AG08396 (cell line): ENCODE data around the gene NEURL1B.
A peak's percentile ranks its signal among the peaks of the same experiment; 100 is the strongest.

Experiments
- DNase-seq: peaks from one replicate; pipeline ENCODE4 v3.0.0; 2012; ENCODE audit warnings: low spot score, mixed read lengths

The NEURL1B gene

DNA sequence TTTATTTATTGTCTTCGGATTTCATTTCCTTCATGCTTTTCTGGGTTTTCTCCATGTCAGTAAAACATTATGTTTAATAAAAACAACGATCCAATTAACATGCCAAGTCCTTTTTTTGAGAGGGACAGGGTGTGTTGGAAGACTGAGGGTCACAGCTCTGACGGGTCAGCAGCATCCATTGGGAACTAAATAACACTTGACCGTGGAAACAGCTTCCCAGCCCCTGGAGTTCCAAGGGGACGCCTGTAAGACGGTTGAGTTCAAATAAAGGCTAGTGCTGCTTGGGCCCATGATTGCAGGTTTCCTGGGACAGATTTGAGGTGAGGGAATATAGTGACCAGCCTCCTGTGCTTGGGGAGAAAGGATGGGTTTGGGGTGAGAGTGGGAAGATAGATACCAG lies 30.4 kb upstream of the NEURL1B start:
- DNase-seq, result no peak

DNA sequence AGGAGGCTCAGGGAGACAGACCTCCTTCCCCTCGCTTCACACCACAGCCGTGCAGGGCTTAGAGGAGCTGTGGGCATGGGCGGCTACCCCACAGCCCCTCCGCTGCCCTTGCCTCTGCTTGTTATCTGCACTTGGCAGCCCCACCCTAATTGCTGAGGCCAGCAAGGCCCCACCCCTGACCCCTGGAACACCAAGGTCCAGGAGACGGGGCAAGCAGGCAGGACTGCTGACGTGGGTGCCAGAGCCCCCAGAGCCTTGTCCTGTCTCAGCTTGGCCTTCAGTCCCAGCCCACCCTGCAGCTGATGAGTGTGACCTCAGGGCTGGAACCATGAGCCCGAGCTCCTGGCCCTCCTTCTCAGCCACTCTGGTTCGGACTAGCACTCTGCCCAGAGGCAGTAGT lies 29.1 kb upstream of the NEURL1B start:
- no peak for DNase-seq

DNA sequence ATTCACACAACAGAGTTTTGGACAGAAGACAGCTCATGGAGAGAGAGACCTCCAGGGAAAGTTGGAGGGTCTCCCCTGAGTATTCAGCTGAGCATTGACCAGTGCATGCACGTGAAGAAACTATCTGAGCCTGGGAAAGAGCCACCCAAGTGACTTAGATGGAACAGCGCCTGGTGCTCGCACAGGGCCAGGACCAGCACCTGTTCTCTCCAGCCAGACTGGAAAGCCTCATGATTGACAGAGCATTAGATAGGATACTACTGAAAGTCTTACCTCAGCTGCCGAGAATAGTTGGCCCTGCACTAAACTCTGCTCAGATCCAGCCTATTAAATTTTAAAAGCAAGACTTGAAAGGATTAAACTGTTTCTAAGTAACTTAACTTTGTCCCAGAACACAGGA lies 28.3 kb upstream of the NEURL1B start:
- DNase-seq, result no peak

DNA sequence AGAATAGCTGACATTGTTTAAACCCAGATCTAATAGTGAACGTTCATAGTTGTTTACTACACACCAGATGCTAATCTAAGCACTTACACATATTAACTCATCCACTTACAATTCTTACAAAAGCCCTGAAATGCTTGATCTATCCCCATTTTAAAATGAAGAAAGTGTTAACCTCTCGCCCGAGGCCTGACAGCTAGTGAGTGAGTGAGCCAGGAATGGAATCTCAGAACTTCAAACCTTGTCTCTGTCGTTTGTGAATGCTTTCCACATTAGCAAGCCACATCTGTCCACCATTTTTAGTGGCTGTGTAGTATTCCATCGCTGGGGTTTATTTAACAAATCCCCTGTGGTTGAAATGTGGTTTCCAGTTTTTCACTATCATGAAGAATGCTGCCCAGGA lies 24.9 kb upstream of the NEURL1B start:
- no peak for DNase-seq

DNA sequence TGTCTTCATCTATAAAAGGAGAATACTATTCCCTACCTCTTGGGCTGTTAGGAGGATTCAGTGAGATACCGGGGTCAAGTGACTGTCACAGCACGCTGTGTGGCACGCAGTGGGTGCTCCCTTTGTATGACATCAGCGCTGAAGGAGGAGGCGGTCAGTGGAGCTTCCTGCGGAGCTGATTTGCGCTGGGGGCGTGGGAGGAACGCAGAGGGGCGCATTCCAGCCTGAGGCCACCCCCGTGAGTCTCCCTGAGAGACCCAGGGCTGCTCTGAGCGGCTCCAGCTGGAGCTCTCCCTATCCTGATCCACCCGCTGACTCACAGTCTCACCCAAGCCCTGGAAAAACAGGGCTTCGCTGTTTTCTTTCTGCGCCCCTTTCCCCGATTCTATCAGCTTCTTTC lies 24.3 kb upstream of the NEURL1B start:
- peak; percentile 37 for DNase-seq

DNA sequence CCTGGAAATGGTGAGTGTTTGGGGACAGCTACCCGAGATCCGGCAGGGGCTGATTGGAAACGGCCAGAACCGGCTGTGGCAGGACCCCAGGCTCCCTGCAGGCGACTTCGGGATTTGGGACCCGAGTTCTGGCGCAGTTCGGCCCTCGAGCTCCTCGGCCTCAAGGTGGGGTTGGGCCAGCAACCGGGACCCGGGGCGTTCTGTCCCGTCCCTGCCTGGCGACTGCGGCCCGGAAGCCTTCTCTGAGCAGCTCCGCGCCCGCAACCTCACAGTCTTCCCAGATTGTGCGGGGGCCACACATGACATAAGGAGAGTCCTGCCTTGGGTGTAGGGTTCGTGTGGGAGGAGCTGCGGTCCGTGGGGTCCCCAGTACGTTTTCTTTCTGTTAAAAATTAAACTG lies 23.2 kb upstream of the NEURL1B start:
- DNase-seq, result no peak

DNA sequence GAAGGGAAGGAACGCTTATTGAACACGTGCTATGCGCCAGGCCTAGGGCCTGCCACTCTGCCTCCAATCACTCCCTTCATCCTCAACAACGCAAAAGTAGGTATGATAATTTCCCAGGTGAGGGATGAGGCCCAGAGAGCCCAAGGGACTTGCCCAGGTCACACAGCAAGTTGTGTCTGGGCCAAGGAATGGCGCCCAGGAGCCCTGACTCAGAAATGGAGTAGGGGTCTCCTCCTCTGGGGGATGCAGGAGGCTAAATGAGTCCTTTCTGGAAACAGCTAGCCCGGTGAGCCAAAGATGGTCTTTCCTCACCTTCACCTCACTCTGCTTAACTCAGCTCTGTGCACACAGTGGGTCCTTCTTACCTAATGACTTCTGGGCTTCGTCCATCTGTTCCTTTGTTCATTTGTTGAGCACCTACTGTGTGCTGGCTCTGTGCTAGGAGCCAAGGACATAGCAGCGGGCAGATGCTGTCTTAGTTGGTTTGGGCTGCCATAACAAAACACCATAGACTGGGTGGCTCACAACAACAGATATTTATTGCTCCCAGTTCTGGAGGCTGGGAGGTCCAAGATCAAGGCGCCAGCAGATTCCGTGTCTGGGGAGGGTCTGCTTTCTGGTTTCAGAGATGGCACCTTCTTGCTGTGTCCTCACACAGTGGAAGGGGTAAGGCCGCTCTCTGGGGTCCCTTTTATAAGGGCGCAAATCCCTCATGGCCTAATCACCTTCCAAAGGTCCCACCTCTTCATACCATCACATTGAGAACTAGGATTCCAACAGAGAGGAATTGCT lies 22.3 kb upstream of the NEURL1B start:
- DNase-seq, result no peak

DNA sequence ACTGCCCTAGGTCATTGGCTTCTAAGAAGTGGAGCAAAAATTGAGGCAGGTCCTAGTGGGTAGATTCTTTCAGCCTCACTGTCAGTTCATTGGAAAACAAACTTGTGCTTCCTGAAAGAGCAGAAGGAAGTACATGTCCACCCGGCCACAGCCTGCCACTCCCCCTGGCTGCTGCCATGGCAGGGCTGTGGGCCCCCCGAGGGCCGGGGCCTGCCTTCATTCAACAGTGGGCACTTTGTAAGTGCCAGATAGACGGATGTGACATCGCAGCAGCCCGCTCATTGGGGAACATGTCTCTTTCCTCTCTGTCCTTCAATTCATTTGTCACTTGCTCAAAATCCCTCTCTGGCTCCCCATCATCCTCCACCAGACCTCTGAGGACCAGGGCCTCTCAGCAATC lies 20.6 kb upstream of the NEURL1B start:
- DNase-seq, result no peak

DNA sequence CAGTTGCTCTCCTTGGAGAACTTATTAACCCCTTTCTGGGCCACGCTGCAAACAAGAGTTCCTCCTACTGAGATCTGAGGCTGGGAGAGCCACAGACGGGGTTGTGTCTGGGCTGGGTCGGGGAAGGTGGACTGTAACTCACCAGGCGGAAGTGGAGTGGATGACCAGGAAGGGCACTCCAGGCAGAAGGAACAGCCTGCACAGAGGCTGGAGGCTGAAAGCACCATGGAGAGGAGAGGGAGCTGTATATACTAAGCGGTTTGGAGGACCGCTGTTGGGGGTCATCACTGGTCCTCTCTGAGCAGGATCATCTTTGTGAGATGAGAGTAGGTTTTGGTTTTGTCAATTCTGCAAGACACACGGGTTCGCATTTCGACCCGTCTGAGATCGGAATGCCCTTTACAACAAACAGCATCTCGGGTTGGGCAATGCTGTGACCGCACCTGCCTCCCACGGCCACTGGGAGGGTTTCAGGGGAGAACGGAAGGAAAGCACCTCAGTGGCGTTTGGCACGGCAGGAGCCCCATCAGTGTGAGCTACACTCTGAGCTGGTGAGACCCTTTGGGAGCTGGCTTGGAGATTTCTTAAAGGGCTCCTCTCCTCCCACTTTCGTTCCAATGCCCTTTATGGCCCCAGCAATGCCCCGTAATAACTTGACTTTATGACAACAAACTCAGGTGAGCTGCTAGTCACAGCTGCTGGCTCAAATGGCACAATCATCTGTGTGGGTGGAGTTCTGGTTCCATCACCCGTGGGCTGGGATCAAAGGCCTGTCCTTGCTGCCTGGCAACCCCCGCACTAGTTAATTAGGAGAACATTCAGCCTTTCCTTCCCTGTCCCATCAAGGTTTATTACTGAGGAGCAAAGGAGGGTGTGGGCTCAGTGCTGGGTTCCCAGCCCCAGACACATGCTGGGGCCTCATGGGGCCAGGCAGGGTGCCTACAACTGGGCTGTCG lies 18.7 kb upstream of the NEURL1B start:
- no peak for DNase-seq

DNA sequence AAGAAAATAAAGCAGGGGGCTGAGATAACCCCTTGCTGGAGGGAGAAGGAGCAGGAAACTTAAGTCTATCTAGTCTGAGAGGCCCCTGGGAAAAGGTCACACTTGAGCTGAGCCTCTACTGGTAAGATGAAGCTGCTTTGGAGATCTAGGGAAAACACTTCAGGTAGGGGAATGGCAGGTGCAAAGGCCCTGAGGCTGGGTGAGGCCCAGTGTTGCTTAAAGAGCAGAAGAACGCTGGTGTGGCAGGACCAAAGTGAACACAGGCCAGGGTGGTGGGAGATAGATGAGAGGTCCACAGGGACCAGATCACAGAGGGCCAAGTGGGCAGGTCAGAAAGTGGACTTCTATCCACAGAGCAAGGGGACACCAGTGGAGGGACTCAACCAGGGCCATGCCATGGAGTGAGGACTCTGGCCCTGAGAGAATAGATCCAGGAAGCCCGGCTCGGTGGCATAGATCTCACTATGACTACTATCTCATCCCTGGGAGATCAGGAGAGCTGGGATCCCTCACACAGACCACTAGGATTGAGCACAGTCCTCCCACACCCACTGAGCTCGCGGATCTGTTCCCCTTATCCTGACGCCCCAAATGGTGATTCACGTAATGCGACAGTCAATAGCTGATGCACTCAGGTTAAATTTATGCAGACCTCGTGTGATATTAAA lies 17.6 kb upstream of the NEURL1B start:
- DNase-seq, result no peak

DNA sequence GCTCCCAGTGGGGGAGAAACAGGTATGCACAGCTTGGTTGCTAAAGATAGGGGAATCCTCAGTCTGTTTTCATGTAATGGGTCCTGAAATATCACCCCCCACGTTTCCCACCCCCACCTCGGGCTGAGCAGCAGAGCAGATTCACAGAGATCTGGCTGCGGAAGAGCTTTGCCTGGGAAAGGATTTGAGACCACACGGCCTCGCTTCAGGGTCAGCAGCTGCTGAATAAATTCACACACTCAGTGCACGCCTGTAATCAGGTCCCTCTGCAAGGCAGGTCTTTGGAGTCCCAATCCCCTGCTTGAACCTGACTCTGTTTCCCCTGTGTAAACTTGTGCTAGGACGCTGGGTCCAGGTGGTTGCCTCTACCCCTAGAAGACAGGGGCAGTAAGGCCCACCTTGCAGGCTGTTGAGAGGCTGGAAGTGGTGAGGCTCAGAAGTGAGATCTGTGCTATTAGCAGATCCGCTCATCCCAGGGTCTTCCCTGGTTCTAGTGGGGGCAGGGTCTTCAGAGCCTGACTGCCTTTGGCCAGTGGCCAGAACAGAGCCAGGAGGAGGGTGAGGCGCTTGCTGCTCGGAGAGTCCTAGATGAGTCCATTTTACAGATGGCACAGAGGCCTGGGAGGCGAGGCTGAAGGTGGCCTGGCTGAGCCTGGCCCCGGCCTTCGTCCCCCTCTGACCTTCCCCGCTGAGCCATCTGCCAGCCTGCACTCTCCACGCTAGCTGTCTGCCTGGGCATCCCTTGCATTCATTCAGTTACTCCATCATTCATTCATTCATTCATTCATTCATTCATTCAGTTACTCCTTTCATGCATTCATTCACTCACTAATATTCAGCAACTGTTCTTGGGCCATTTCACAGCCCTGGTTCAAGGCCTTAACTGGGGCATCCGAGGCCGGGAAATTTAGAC lies 16.7 kb upstream of the NEURL1B start:
- no peak for DNase-seq

DNA sequence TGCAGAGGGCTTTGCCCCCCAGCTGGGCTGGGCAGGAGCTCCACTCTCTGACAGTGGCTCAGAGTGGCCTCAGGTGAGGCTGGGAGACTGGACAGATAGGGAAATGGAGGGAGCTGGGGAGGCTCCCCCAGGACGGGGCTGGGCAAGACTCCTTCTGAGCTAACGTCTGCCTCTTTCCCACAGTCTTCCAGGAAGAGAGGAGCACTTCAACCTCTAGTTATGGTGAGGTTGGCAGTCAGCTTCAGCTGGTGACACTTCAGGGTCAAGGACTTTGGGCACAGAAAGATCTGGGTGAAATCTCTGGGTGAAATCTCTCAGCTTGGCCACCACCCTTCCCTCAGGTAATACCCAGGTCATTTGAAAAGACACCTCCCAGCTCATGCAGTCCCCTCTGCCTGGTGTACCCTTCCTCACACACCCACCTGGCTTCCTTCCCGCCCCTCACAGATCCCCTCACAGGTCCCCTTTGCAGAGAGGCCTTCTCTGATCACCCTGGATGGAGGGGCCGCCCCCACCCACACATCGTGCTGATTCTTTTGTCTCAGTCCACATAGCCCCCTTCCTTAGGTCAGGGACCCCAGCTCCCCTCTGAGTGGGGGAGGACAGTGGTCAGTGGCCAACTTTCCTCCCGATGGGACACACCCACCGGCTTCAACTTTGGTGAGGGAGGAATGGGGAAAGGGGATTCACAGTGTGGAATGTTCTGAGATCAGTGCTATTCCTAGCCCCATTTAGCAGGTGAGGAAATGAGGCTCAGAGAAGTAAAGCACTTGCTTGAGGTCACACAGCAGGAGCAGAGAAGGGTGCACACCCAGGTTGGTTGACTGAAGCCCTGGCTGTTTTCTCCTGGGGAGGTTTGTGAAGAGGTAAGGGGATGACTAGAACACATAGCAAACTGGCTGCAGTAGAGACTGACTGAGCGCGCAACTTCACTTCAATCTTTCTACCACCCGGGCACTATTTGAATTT lies 15.8 kb upstream of the NEURL1B start:
- DNase-seq, result no peak

DNA sequence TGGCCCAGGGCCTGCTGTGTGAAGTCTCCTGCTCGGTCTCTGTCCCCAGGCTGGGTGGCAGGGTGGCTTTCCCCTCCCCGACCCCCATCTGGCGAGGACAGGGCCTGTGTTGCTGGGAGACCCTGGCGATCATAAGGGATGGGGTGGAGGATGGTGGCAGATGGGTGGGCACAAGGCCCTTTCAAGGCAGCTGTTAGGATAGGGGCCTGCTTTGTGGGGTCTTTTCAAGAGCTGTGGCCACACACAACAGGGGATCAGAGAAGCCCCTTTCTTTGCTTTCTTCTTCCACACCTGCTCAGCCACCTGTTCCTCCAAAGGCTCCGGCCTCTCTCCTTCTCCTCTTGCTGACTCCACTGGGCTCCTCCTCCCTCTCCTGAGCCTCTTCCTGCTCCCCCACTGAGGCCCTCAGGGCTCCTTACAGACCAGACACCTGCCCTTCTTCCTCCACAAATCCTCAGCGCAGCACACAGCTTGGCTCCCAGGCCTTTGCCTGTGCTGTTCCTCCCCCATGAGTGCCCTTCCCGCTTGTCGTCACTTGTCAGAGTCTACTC lies 15.0 kb upstream of the NEURL1B start:
- no peak for DNase-seq

DNA sequence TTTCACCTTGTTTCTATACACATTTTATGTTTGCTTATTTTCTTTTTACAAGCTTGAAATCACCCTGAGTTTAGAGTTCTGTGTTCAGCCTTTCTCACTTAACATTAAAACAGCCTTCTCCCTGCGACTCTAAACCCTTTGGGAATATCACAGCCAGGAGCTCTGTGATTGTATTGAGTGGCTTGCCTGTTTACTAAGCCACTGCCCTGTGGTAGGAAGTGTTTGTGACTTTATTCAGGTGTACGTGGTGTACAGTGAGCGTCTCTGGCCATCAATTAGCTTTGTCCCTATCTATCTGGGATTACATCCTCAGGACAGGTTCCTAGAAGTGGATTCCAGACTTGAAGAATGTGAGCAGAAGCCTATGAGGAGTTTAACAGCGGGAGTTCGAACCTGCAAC lies 11.0 kb upstream of the NEURL1B start:
- DNase-seq, result no peak

DNA sequence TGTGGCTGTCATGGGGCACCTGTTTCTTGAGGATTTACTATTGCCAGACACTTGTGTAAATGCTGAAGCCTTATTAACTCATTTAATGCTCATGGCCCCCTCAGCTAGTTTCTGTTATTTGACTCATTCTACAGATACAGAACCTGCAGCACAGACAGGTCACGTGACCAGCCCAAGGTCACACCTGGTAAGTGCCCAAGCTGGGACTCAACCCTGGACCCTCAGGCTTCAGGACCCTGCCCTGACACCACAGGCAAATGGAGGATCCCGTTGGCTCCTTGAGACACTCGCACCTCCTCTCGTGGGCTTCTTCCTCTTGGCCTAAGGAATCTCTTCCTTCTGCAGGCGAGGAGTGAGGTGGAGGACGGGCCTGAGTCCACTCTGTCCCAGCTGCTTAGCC lies 10.6 kb upstream of the NEURL1B start:
- no peak for DNase-seq

DNA sequence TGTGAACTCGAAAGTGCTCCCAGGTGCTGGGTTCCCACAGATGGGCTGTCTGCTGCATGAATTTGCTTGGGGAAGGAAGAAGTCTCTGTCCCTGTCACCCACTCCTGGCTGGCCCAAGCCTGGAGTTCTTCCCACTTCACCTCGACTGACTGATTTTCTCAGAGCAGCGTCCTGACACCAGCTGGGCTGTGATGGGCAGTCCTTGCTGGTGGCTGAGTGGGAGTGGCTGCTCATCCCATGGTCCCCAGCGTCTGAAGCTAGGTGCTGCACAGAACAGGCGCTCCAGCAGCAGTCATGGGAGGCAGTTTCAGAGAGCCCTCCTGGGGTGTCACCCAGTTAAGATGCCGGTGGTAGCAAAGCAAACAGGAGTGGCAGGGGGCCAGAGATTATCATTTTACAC lies 10.1 kb upstream of the NEURL1B start:
- no peak for DNase-seq

DNA sequence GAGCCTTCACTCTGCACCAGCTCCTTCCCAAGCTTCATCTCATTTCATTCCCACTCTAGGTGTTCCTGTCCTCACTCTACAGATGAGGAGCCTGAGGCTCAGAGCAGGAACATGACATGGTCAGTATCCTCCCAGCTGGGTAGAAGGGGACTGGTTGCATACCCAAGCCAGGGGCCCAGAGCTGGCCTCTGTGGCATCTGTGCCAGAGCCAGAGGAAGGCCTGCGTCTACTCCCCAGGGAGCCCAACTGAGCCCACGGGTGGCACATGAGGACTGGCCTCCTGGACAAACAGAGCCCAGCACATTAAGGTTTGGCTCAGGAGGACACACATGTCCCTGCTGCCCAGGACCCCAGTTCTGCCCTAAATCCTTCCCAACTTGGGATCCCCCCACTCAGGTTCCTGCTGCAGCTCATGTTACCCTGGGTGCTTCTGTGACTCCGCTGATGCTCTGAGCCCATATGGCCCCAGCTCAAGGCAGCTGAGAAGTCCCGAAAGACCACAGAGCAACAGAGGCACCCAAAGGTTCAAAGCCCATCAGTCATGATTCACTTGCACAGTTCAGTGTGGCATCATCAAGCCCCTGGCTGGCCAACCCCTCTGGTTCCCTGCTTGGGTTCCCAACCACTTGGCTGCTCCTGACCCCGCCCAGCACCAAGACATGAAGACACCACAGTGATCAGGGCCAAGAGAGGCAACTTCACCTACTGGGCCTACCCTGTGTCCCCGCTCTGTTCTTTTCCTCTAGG lies 8.5 kb upstream of the NEURL1B start:
- no peak for DNase-seq

DNA sequence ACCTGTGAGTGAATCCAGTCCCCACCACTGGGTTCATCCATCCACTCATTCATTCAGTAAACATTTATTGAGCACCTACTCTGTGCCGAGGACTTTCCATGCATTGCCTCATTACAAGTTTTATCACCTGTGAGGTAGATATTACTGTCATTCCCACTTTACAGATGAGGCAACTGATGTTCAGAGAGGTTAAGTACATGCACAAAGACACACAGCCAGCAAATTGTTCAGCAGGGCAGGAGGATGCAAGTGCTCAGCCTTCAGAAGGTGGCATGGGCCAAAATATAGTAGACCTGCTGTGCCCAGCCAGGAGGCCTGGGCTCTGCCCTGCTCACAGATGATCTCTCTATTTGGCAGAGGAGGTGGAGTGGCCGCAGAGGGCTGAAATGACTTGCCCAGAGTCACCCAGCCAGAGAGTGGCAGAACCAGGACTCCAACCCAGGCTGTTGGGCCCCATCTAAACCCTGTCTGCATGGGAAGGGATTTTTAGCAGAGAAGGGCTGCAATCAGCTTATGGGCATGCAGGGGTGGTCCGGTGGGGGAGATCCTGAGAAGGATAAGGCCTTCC lies 7.6 kb upstream of the NEURL1B start:
- no peak for DNase-seq
